HG02588 (cell line): Measurements from ENCODE around the gene SYT11.
"Not testable (repeated sequence)": the region's sequence is repeated elsewhere in the genome, so short reads cannot be mapped to it uniquely, and the experiment has no call there.

Experiments
- ATAC-seq: cut with Tn5 transposase; IDR thresholded peaks from one replicate; pipeline ENCODE4 v1.9.1; 2021; ENCODE audit warnings: mild to moderate bottlenecking, moderate library complexity; ENCODE audit not compliant: unreplicated experiment

SYT11 gene

GRCh38 chr1:155896476-155896875 lies 37.1 kb downstream of the SYT11 start:
- ATAC-seq: not testable (repeated sequence)

- ATAC-seq: no peak
Observed at GRCh38 chr1:155897746-155898145, 38.4 kb downstream of the SYT11 start.

- ATAC-seq: no peak
Observed at GRCh38 chr1:155898888-155899287, 39.5 kb downstream of the SYT11 start.

GRCh38 chr1:155899683-155900082 lies 40.3 kb downstream of the SYT11 start:
- no peak for ATAC-seq

- no peak for ATAC-seq
Observed at GRCh38 chr1:155900161-155900560, 40.8 kb downstream of the SYT11 start.

- no peak for ATAC-seq
Observed at GRCh38 chr1:155904261-155904660, 44.9 kb downstream of the SYT11 start.

- ATAC-seq: no peak
Observed at GRCh38 chr1:155909894-155910293, 50.5 kb downstream of the SYT11 start.

- peak; percentile 40 for ATAC-seq
Observed at GRCh38 chr1:155910621-155911121, 51.3 kb downstream of the SYT11 start.

- peak; percentile 77 for ATAC-seq
Observed at GRCh38 chr1:155911156-155912055, 52.0 kb downstream of the SYT11 start, which contains the start of gene RIT1. TSS of gene RIT1 (minus strand) at chr1:155911349. CDS start at chr1:155910761, 588 bp downstream.

GRCh38 chr1:155912056-155912536 lies 52.7 kb downstream of the SYT11 start:
- no peak for ATAC-seq

GRCh38 chr1:155913969-155914757 lies 54.8 kb downstream of the SYT11 start:
- ATAC-seq: no peak

GRCh38 chr1:155918660-155919059 lies 59.3 kb downstream of the SYT11 start:
- ATAC-seq: no peak

GRCh38 chr1:155919801-155920200 lies 60.4 kb downstream of the SYT11 start:
- no peak for ATAC-seq

- no peak for ATAC-seq
Observed at GRCh38 chr1:155920717-155921116, 61.4 kb downstream of the SYT11 start.

GRCh38 chr1:155925506-155925905 lies 66.1 kb downstream of the SYT11 start:
- ATAC-seq: no peak

GRCh38 chr1:155929057-155929456 lies 69.7 kb downstream of the SYT11 start:
- no peak for ATAC-seq

GRCh38 chr1:155930725-155931124 lies 71.4 kb downstream of the SYT11 start:
- not testable (repeated sequence) for ATAC-seq

GRCh38 chr1:155931332-155932038 lies 72.1 kb downstream of the SYT11 start:
- no peak for ATAC-seq

GRCh38 chr1:155932081-155932480 lies 72.7 kb downstream of the SYT11 start:
- ATAC-seq: no peak

GRCh38 chr1:155932487-155932886 lies 73.1 kb downstream of the SYT11 start:
- no peak for ATAC-seq

GRCh38 chr1:155933591-155934096 lies 74.3 kb downstream of the SYT11 start:
- ATAC-seq: no peak
